ENCODE data around the gene CCNT2. TPM values are rescaled to one million over a fixed set of nuclear protein-coding genes. Genes with fewer than 3 reads are reported as not detected.

CCNT2 gene
- total and polyA plus RNA-seq, 7 donors, result 4.8 to 33.2 (median 27.4) TPM

DNA sequence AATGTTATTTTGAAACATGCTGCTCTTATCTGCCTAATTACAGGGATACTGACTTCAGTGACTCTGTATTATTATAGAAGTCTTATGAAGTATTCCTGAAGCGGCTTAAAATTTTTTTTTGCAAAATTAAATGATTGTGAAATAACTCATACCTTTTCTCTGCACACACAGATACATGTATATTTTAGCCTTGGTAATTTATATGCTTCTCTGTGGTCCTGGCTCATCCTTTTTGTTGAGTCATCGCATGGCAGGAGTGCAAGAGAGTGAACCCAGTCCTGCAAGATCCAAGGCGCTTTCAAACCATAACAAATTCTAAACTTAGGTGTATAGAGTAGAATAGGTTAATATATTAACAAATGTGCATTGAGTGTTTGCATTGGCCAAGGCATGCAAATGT, 8.6 kb downstream of the CCNT2 start:
- Histone ChIP-seq H3K9me3 (no peaks in the 10 kb centered on the region), H3K4me3 (no peak overlapping the region), H3K27ac (peak overlapping the region in 3 of 4 donors; percentile 38 to 56 (median 48)), H3K36me3 (peaks cover 0 to 9% (median 0%) of the 10 kb centered on the region in 4 donors), H3K27me3 (no peaks in the 10 kb centered on the region), H3K4me1 (peaks cover 0 to 82% (median 59%) of the 10 kb centered on the region in 4 donors)
- intact Hi-C loops (cut with DNase I), result no loop called here
- 86 to 93% methylated on average over 3 of the region's 3 CpGs for whole genome bisulfite sequencing, 2 donors
- no peak for TF ChIP-seq POLR2A (IDR thresholded peaks at IDR 0.05)
- no peak for TF ChIP-seq EP300 (IDR thresholded peaks at IDR 0.05)
- no peak for TF ChIP-seq CTCF (IDR thresholded peaks at IDR 0.05)
- TF ChIP-seq POLR2AphosphoS5 (IDR thresholded peaks at IDR 0.05), result no peak
- DNase-seq, result no peak

DNA sequence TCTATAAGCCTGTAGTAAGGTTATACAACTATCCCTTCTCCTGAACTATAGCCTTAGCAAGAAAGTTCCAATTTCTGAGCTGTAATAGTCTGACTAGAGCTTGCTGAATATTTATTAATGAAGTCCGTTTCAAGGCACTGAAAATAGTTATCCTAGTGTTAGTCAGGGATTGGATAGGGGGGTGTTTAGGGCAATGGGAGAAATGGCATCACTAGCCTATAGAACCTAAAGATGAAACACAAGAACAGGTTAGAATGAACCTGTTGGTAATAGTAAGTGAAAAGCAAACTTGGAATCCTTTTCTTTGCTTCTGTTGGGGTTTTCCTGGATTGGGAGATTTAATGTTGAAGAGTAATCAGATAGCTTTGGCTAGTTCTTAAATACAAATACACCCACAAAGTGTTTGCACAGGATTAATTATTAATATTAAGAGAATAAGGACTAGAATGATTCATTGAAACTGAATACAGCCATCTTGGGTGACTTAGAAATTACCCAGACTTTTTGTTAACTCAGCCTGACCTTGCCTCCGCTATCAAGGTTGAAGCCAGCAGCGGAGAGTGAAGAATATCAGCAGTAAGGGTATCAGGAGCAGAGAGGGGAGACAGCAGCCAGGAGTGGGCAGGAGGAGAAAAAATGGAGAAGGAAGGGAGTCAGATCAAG, 14.4 kb downstream of the CCNT2 start:
- Histone ChIP-seq H3K27ac (no peak overlapping the region), H3K9me3 (no peaks in the 10 kb centered on the region), H3K36me3 (peaks cover 0 to 16% (median 0%) of the 10 kb centered on the region in 4 donors), H3K4me1 (peaks cover 0 to 67% (median 48%) of the 10 kb centered on the region in 4 donors), H3K4me3 (no peak overlapping the region), H3K27me3 (no peaks in the 10 kb centered on the region)
- intact Hi-C loops (cut with DNase I), result no loop called here
- WGBS, 2 donors, result 97% methylated on average over 3 of the region's 3 CpGs
- TF ChIP-seq EP300 (IDR thresholded peaks at IDR 0.05) (no peak), CTCF (IDR thresholded peaks at IDR 0.05) (no peak), POLR2AphosphoS5 (IDR thresholded peaks at IDR 0.05) (no peak), POLR2A (IDR thresholded peaks at IDR 0.05) (no peak)
- DNase-seq, result no peak

GRCh38 chr2:134933732-134934131, 15.1 kb downstream of the CCNT2 start:
- no peaks in the 10 kb centered on the region for H3K27me3 ChIP-seq
- H3K36me3 ChIP-seq, result peaks cover 0 to 23% (median 0%) of the 10 kb centered on the region in 4 donors
- H3K4me3 ChIP-seq, result no peak overlapping the region
- WGBS, 2 donors, result 88 to 96% methylated on average over 1 of the region's 1 CpG
- TF ChIP-seq EP300 (IDR thresholded peaks at IDR 0.05) (no peak), CTCF (IDR thresholded peaks at IDR 0.05) (no peak), POLR2A (IDR thresholded peaks at IDR 0.05) (no peak), POLR2AphosphoS5 (IDR thresholded peaks at IDR 0.05) (no peak)
- H3K4me1 ChIP-seq, result peaks cover 0 to 60% (median 43%) of the 10 kb centered on the region in 4 donors
- H3K27ac ChIP-seq, result no peak overlapping the region
- no peak for DNase-seq
- H3K9me3 ChIP-seq, result no peaks in the 10 kb centered on the region
- intact Hi-C loops (cut with DNase I), result no loop called here

- peaks cover 0 to 27% (median 2%) of the 10 kb centered on the region in 4 donors for H3K36me3 ChIP-seq
- no peak overlapping the region for H3K4me3 ChIP-seq
- no peak overlapping the region for H3K27ac ChIP-seq
- 58 to 61% methylated on average over 2 of the region's 2 CpGs for WGBS, 2 donors
- intact Hi-C loops (cut with DNase I), result no loop called here
- H3K4me1 ChIP-seq, result peaks cover 0 to 56% (median 41%) of the 10 kb centered on the region in 4 donors
- H3K9me3 ChIP-seq, result no peaks in the 10 kb centered on the region
- TF ChIP-seq POLR2A (IDR thresholded peaks at IDR 0.05), result no peak
- no peak for TF ChIP-seq EP300 (IDR thresholded peaks at IDR 0.05)
- TF ChIP-seq POLR2AphosphoS5 (IDR thresholded peaks at IDR 0.05), result no peak
- no peak for TF ChIP-seq CTCF (IDR thresholded peaks at IDR 0.05)
- H3K27me3 ChIP-seq, result no peaks in the 10 kb centered on the region
- DNase-seq, result no peak
These were observed 15.5 kb downstream of the CCNT2 start for GRCh38 chr2:134934150-134934549.

Measured in sigmoid colon (tissue), 7 donors.